Left lung (tissue), 10 donors: ENCODE data around the gene SLC9A3. TPM values are rescaled to one million over a fixed set of nuclear protein-coding genes. Genes with fewer than 3 reads are reported as not detected.

ENCODE experiments used
- ATAC-seq: fragments of 200-7000 bp; cut with Tn5 transposase; one replicate; pipeline ENCODE4 v1.9.1; 2020; ENCODE audit warnings: moderate library complexity
- DNase-seq, 4 donors: peaks; one replicate each; pipeline ENCODE4 v3.0.0-alpha.2; 2013 to 2020
- H3K27ac ChIP-seq, 2 donors: fragments of 200-600 bp; sonication (generic) in 1 of 2; one replicate each; pipeline versions ENCODE4 v1.5.0 to v1.8.0; 2020 to 2021
- H3K27me3 ChIP-seq, 2 donors: fragments of 200-600 bp; sonication (generic) in 1 of 2; one replicate each; pipeline versions ENCODE4 v1.5.0 to v1.8.0; 2020 to 2021
- H3K36me3 ChIP-seq, 2 donors: fragments of 200-600 bp; sonication (generic) in 1 of 2; one replicate each; pipeline versions ENCODE4 v1.5.0 to v1.8.0; 2020 to 2021
- H3K4me1 ChIP-seq, 2 donors: fragments of 200-600 bp; one replicate each; pipeline ENCODE4 v1.8.0; 2021
- H3K4me3 ChIP-seq, 2 donors: fragments of 200-600 bp; sonication (generic) in 1 of 2; one replicate each; pipeline versions ENCODE4 v1.5.0 to v1.8.0; 2020 to 2021; ENCODE audit warnings: mild to moderate bottlenecking in 1 of 2
- H3K9me3 ChIP-seq, 2 donors: fragments of 200-600 bp; sonication (generic) in 1 of 2; one replicate each; pipeline versions ENCODE4 v1.5.0 to v1.8.0; 2020 to 2021
- CTCF ChIP-seq, 2 donors: fragments of 200-600 bp; sonication (generic) in 1 of 2; IDR thresholded peaks; one replicate each; pipeline versions ENCODE4 v1.5.0 to v1.8.0; 2021; ENCODE audit warnings: antibody characterized with exemption in 2 of 2
- intact Hi-C, 2 donors: fragments of 100-400 bp; cut with DNase I; formaldehyde crosslinking; loops; one replicate each; pipeline versions ENCODE4 v1.11.2 to v1.14.2; 2022
- polyA plus RNA-seq, 6 donors: library from polyadenylated mRNA; unstranded; fragments of 120-200 nt; gene quantifications; one replicate each; pipeline ENCODE4 v1.2.1, GENCODE V29; 2013; ENCODE audit not compliant: insufficient read length in 6 of 6
- total RNA-seq, 2 donors: library from RNA; stranded (reverse); fragmentation: NEBNext Ultra II Directional; extraction: Animal tissue kit (Norgen Biotek cat#: 25700); gene quantifications; one replicate each; pipeline ENCODE4 v1.2.1, GENCODE V29; 2021
- donor health status: DM: no; HTN: yes; CAD: no.
- donor health status: DM: no; HTN: no; CAD: no.

SLC9A3 gene
- total and polyA plus RNA-seq, 8 donors, result 0.99 to 4.3 (median 2.9) TPM

GRCh38 chr5:515273-515836 lies 8.9 kb downstream of the SLC9A3 start:
- H3K27ac ChIP-seq, result no peak overlapping the region
- no peaks in the 10 kb centered on the region for H3K9me3 ChIP-seq
- intact Hi-C loops, result no loop called here
- peaks cover 0 to 82% of the 10 kb centered on the region in 2 donors for H3K27me3 ChIP-seq
- no peaks in the 10 kb centered on the region for H3K4me1 ChIP-seq
- ATAC-seq (no peak), DNase-seq (no peak)
- H3K36me3 ChIP-seq, result no peaks in the 10 kb centered on the region
- TF ChIP-seq CTCF (IDR thresholded peaks at IDR 0.05), result no peak
- H3K4me3 ChIP-seq, result no peak overlapping the region

- peaks cover 0 to 82% of the 10 kb centered on the region in 2 donors for H3K27me3 ChIP-seq
- TF ChIP-seq CTCF (IDR thresholded peaks at IDR 0.05), result no peak
Measured at GRCh38 chr5:514673-515072, 9.6 kb downstream of the SLC9A3 start.

DNA sequence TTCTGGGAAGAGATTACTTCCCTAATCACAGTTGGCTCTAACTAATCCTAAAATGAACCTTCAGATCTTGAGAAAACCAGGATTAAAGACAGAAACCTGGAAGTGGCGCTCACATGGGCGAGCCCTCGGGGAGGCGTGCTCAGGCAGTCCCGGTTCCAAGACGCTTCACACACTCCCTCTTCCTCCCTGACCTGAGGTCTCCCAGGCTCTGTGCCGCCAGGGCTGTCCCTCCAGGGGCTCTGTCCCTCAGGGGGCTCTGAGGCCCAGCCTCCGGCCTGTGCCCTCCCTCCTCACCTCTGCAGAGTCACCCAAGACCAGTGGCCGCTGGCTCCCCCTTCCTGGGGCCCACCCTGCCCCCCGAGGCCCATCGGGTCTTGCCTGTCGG lies 10.2 kb downstream of the SLC9A3 start:
- Histone ChIP-seq H3K4me1 (no peaks in the 10 kb centered on the region), H3K27me3 (peaks cover 0 to 76% of the 10 kb centered on the region in 2 donors), H3K36me3 (no peaks in the 10 kb centered on the region), H3K27ac (no peak overlapping the region), H3K9me3 (no peaks in the 10 kb centered on the region), H3K4me3 (no peak overlapping the region)
- no peak for TF ChIP-seq CTCF (IDR thresholded peaks at IDR 0.05)
- ATAC-seq (no peak), DNase-seq (peak in 1 of 4 donors; percentile 62)
- intact Hi-C loops, result no loop called here

More at GRCh38 chr5:514673-515072, 9.6 kb downstream of the SLC9A3 start:
- Histone ChIP-seq H3K36me3 (no peaks in the 10 kb centered on the region), H3K27ac (no peak overlapping the region), H3K9me3 (no peaks in the 10 kb centered on the region), H3K4me1 (no peaks in the 10 kb centered on the region), H3K4me3 (no peak overlapping the region)
- no peak for ATAC-seq
- intact Hi-C loops, result no loop called here
- peak in 1 of 4 donors; percentile 68 for DNase-seq

DNA sequence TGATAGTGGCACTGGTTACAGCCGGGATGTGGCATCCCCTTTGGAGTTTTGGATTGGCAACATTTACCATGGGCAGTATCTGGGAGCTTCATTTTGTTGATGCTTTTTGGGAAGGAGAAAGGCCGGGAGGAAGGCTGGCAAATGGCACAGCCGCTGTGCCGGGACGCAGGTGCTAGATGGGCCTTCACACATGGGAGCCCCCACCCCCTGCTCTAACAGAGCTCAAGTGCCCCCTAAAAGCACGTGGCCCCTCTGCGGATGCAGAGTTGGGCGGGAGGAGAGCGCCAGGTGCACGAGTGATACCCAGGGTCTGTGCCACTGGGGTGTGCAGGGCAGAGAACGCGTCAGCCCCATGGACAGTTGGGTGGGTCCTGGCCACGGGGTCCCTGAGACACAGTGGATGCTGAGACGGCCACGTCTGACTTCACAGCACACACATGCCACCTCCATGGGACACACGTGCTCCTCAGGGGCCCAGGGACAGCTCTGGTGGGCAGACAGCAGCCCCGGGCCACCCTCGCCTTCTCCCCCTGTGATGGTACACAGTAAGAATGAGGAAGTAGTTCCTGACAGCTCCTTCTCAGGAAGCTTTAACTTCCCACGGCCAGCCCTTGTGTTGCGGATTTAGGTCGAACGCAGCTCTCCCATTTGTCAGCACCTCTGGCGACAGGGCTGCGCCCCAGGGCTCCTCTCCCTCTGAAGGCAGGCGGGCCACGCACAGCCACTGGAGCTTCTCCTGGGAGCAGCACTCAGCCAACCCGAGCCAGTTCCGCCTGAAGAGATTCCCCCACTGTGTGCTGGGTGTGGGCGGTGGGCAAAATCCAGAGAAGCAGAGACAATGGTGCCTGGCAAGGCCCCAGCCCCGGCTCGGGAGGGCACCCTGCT lies 10.8 kb downstream of the SLC9A3 start:
- TF ChIP-seq CTCF (IDR thresholded peaks at IDR 0.05), result no peak
- no peaks in the 10 kb centered on the region for H3K4me1 ChIP-seq

GRCh38 chr5:511476-511875 lies 12.8 kb downstream of the SLC9A3 start:
- TF ChIP-seq CTCF (IDR thresholded peaks at IDR 0.05), result no peak
- Histone ChIP-seq H3K4me3 (no peak overlapping the region), H3K9me3 (no peaks in the 10 kb centered on the region), H3K27ac (no peak overlapping the region), H3K36me3 (no peaks in the 10 kb centered on the region), H3K27me3 (peaks cover 0 to 54% of the 10 kb centered on the region in 2 donors), H3K4me1 (no peaks in the 10 kb centered on the region)
- intact Hi-C loops, result no loop called here
- peak in 1 of 4 donors; percentile 63 for DNase-seq
- no peak for ATAC-seq

More for the DNA sequence above, 10.8 kb downstream of the SLC9A3 start:
- no peaks in the 10 kb centered on the region for H3K36me3 ChIP-seq
- peak in 1 of 4 donors; percentile 71 for DNase-seq
- no peak overlapping the region for H3K4me3 ChIP-seq
- H3K27me3 ChIP-seq, result peaks cover 0 to 69% of the 10 kb centered on the region in 2 donors
- intact Hi-C loops, result no loop called here
- no peak for ATAC-seq
- no peaks in the 10 kb centered on the region for H3K9me3 ChIP-seq
- no peak overlapping the region for H3K27ac ChIP-seq
